Measurements from ENCODE around the gene DOCK9. TPM values are rescaled to one million over a fixed set of nuclear protein-coding genes. Genes with fewer than 3 reads are reported as not detected.

The DOCK9 gene
- total and polyA plus RNA-seq, 8 donors, result 7.5 to 26.3 (median 16.3) TPM

GRCh38 chr13:98810746-98811145 is 167.1 kb downstream of the DOCK9 start:
- Histone ChIP-seq H3K4me3 (no peak overlapping the region), H3K4me1 (peaks cover 0 to 5% (median 0%) of the 10 kb centered on the region in 3 donors), H3K36me3 (peaks cover 0 to 1% (median 0%) of the 10 kb centered on the region in 3 donors), H3K27ac (no peak overlapping the region), H3K9me3 (no peaks in the 10 kb centered on the region), H3K27me3 (no peaks in the 10 kb centered on the region)
- no peak for TF ChIP-seq CTCF (IDR thresholded peaks at IDR 0.05)
- FAIRE-seq (no peak), ATAC-seq (no peak), DNase-seq (no peak)
- intact Hi-C loops (cut with DNase I), result no loop called here
- 72 to 86% methylated on average over 1 of the region's 1 CpG for WGBS, 2 donors

GRCh38 chr13:98809345-98809777 is 168.5 kb downstream of the DOCK9 start:
- H3K4me3 ChIP-seq, result no peak overlapping the region
- 15 to 17% methylated on average over 11 of the region's 11 CpGs for WGBS, 2 donors
- no peak for TF ChIP-seq CTCF (IDR thresholded peaks at IDR 0.05)
- peak; percentile 57 to 91 (median 78) for ATAC-seq
- no peaks in the 10 kb centered on the region for H3K27me3 ChIP-seq
- no peaks in the 10 kb centered on the region for H3K9me3 ChIP-seq
- H3K4me1 ChIP-seq, result peaks cover 0 to 5% (median 0%) of the 10 kb centered on the region in 3 donors
- DNase-seq, result peak in 2 of 6 donors; percentile 33 to 49
- peaks cover 0 to 2% (median 0%) of the 10 kb centered on the region in 3 donors for H3K36me3 ChIP-seq
- intact Hi-C loops (cut with DNase I), result no loop called here
- FAIRE-seq, result no peak
- peak overlapping the region in 1 of 4 donors; percentile 30 for H3K27ac ChIP-seq

GRCh38 chr13:98807774-98808173 is 170.1 kb downstream of the DOCK9 start:
- no peak for TF ChIP-seq CTCF (IDR thresholded peaks at IDR 0.05)
- Histone ChIP-seq H3K4me1 (peaks cover 0 to 5% (median 0%) of the 10 kb centered on the region in 3 donors), H3K27ac (no peak overlapping the region), H3K4me3 (no peak overlapping the region), H3K36me3 (peaks cover 0 to 2% (median 0%) of the 10 kb centered on the region in 3 donors), H3K9me3 (no peaks in the 10 kb centered on the region), H3K27me3 (no peaks in the 10 kb centered on the region)
- no peak for ATAC-seq
- intact Hi-C loops (cut with DNase I), result no loop called here
- FAIRE-seq, result no peak
- no peak for DNase-seq
- 87 to 96% methylated on average over 3 of the region's 3 CpGs for WGBS, 2 donors

- no peak for FAIRE-seq
- no peak for TF ChIP-seq CTCF (IDR thresholded peaks at IDR 0.05)
- 85 to 93% methylated on average over 9 of the region's 9 CpGs for WGBS, 2 donors
- no peak overlapping the region for H3K4me3 ChIP-seq
- no peak for DNase-seq
- no peak overlapping the region for H3K27ac ChIP-seq
- intact Hi-C loops (cut with DNase I), result no loop called here
- H3K4me1 ChIP-seq, result peaks cover 0 to 4% (median 0%) of the 10 kb centered on the region in 3 donors
- no peak for ATAC-seq
- H3K27me3 ChIP-seq, result no peaks in the 10 kb centered on the region
- peaks cover 0 to 2% (median 0%) of the 10 kb centered on the region in 3 donors for H3K36me3 ChIP-seq
- no peaks in the 10 kb centered on the region for H3K9me3 ChIP-seq
Measured at GRCh38 chr13:98804336-98804855, 173.5 kb downstream of the DOCK9 start.

GRCh38 chr13:98803921-98804320 is 173.9 kb downstream of the DOCK9 start:
- FAIRE-seq, result no peak
- intact Hi-C loops (cut with DNase I), result no loop called here
- Histone ChIP-seq H3K27ac (no peak overlapping the region), H3K36me3 (peaks cover 0 to 4% (median 2%) of the 10 kb centered on the region in 3 donors), H3K4me1 (no peaks in the 10 kb centered on the region), H3K27me3 (no peaks in the 10 kb centered on the region), H3K4me3 (no peak overlapping the region), H3K9me3 (no peaks in the 10 kb centered on the region)
- DNase-seq, result no peak
- ATAC-seq, result no peak
- 94 to 95% methylated on average over 10 of the region's 10 CpGs for WGBS, 2 donors
- no peak for TF ChIP-seq CTCF (IDR thresholded peaks at IDR 0.05)

All from pancreas (tissue), 10 donors.